Ovary (tissue), 9 donors: ENCODE results near the gene PET100. TPM values are rescaled to one million over a fixed set of nuclear protein-coding genes. Genes with fewer than 3 reads are reported as not detected.

ENCODE experiments used
- DNase-seq, 5 donors: peaks; one replicate each; pipeline ENCODE4 v3.0.0-alpha.2; 2019 to 2020
- H3K27ac ChIP-seq, 2 donors: fragments of 200-600 bp; one replicate each; pipeline versions ENCODE4 v1.5.1 to v1.8.0; 2019 to 2022
- H3K27me3 ChIP-seq: fragments of 200-600 bp; one replicate; pipeline ENCODE4 v1.8.0; 2022
- H3K36me3 ChIP-seq: fragments of 200-600 bp; sonication (generic); one replicate; pipeline ENCODE4 v1.5.1; 2019
- H3K4me1 ChIP-seq: one replicate; pipeline ENCODE4 v1.8.1; 2013; ENCODE audit warnings: mild to moderate bottlenecking, moderate library complexity; ENCODE audit not compliant: insufficient read depth
- H3K4me3 ChIP-seq: fragments of 200-600 bp; sonication (generic); one replicate; pipeline ENCODE4 v1.5.1; 2017
- H3K9me3 ChIP-seq, 2 donors: fragments of 200-600 bp in 1 of 2; sonication (generic) in 1 of 2; one replicate each; pipeline versions ENCODE4 v1.5.1 to v1.8.1; 2013 to 2019; ENCODE audit warnings: mild to moderate bottlenecking in 1 of 2, moderate library complexity in 1 of 2
- EP300 ChIP-seq: sonication (generic); formaldehyde crosslinking; IDR thresholded peaks from one replicate; pipeline ENCODE4 v1.6.1; 2017; ENCODE audit warnings: antibody characterized with exemption
- POLR2A ChIP-seq: fragments of 450-650 bp; IDR thresholded peaks from one replicate; pipeline ENCODE4 v1.6.1; 2017; ENCODE audit warnings: antibody characterized with exemption, mild to moderate bottlenecking, moderate library complexity
- WGBS, 3 donors: extraction: QIAGEN DNeasy Blood & Tissue Kit in 1 of 3; methylation state at CpG; one replicate each; pipeline versions ENCODE4 v1.1.5 to v1.1.7; 2013 to 2017; 5-methylcytosine and 5-hydroxymethylcytosine counted together
- intact Hi-C, 4 donors: fragments of 100-400 bp; cut with DNase I; formaldehyde crosslinking; loops; one replicate each; pipeline versions ENCODE4 v1.11.0 to v1.15.1; 2022 to 2023
- polyA plus RNA-seq, 2 donors: library from polyadenylated mRNA; stranded (reverse); fragments of 200-250 nt in 1 of 2; fragments of 350-450 nt in 1 of 2; fragmentation: Illumina TruSeq in 1 of 2; extraction: RNeasy Lipid Tissue Mini Kit (QIAGEN cat#74804) in 1 of 2; gene quantifications; one replicate each; pipeline ENCODE4 v1.2.3, GENCODE V29; 2013 to 2014
- total RNA-seq, 7 donors: library from RNA; depleted of rRNA in 2 of 7; stranded (reverse); fragments of >200 nt in 2 of 7; fragmentation: NEBNext Ultra II Directional in 3 of 7; extraction: Animal tissue kit (Norgen Biotek cat#: 25700) in 3 of 7; gene quantifications; one replicate each; pipeline versions ENCODE4 v1.1.0 to v1.2.4, GENCODE V29; 2016 to 2023
- TF ChIP-seq, protein P1 (sequence below), 3 donors: fragments of 450-650 bp in 2 of 3; fragments of 200-600 bp in 1 of 3; IDR thresholded peaks; one replicate each; pipeline versions ENCODE4 v1.5.1 to v1.8.0; 2016 to 2022; ENCODE audit warnings: antibody characterized with exemption in 3 of 3, mild to moderate bottlenecking in 1 of 3
- donor health status: DM: no; HTN: no; CAD: no; lungs with moderate emphysema.
- donor health status: DM: no; HTN: no; CAD: no.
- donor health status: Bipolar disorder and iron deficiency.
- donor health status: DM: yes; HTN: yes; CAD: no.
- donor health status: DM: no; HTN: no; CAD: no.
- donor health status: DM: yes; HTN: yes; CAD: no.

The PET100 gene
- total and polyA plus RNA-seq, 9 donors: 11.9 to 77.8 (median 53.7) TPM

DNA sequence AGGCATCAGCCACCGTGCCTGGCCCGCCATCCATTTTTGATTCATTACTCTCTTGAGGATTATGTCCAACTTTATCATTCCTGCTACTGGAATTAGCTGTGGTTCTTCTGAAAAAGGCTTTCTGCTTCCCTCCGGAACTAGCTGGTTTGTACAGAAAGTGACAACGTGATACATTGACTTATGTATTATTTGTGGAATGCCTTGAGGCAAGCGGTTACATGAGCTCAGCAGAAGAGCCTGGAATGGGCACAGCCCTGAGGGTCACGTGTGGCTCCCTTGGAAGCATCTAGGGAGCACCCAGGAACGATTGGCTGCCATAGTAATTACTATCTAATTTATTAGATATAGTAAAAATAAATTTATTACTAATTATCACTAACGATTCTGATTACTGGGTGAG, 24.8 kb downstream of the PET100 start:
- no peaks in the 10 kb centered on the region for H3K9me3 ChIP-seq
- 43 to 50% (median 45%) methylated on average over 8 of the region's 8 CpGs for WGBS, 3 donors
- no peaks in the 10 kb centered on the region for H3K4me1 ChIP-seq
- DNase-seq: no peak
- no peaks in the 10 kb centered on the region for H3K36me3 ChIP-seq
- no peaks in the 10 kb centered on the region for H3K27me3 ChIP-seq
- TF ChIP-seq, protein P1, sequence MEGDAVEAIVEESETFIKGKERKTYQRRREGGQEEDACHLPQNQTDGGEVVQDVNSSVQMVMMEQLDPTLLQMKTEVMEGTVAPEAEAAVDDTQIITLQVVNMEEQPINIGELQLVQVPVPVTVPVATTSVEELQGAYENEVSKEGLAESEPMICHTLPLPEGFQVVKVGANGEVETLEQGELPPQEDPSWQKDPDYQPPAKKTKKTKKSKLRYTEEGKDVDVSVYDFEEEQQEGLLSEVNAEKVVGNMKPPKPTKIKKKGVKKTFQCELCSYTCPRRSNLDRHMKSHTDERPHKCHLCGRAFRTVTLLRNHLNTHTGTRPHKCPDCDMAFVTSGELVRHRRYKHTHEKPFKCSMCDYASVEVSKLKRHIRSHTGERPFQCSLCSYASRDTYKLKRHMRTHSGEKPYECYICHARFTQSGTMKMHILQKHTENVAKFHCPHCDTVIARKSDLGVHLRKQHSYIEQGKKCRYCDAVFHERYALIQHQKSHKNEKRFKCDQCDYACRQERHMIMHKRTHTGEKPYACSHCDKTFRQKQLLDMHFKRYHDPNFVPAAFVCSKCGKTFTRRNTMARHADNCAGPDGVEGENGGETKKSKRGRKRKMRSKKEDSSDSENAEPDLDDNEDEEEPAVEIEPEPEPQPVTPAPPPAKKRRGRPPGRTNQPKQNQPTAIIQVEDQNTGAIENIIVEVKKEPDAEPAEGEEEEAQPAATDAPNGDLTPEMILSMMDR (IDR thresholded peaks at IDR 0.05): no peak
- TF ChIP-seq POLR2A (no peak), EP300 (no peak)
- intact Hi-C loops: loop anchor here in 1 of 4 donors (5.0 kb wide), 1 partner anchor 148 kb away; no protein-coding TSS in a partner anchor
- no peak overlapping the region for H3K4me3 ChIP-seq
- H3K27ac ChIP-seq: no peak overlapping the region

DNA sequence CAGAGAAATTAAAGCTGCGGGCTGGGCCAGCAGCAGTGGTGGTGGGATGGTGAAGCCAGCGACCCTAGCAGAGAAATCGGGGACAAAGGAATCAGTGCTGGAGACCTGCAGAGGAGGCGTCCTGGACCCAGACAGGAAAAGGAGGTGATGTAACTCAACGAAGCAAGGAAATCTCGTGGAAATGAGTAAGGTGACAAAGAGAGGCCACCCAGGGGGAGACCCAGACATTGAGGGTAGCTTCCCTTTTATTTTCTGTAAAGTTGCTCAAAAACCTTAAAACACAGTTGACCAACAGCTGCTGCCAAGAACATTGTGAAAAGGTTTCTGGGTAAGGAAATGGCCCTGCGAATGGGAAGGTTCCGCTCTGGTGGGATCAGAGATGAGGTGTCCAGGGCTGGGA, 26.0 kb downstream of the PET100 start:
- H3K4me1 ChIP-seq: no peaks in the 10 kb centered on the region
- H3K27ac ChIP-seq: no peak overlapping the region
- intact Hi-C loops: no loop called here
- no peak for TF ChIP-seq EP300
- TF ChIP-seq POLR2A: no peak
- TF ChIP-seq, protein P1 (IDR thresholded peaks at IDR 0.05): no peak
- no peaks in the 10 kb centered on the region for H3K27me3 ChIP-seq
- H3K4me3 ChIP-seq: no peak overlapping the region
- 73 to 76% (median 76%) methylated on average over 8 of the region's 8 CpGs for WGBS, 3 donors
- no peak for DNase-seq
- H3K36me3 ChIP-seq: no peaks in the 10 kb centered on the region
- H3K9me3 ChIP-seq: no peaks in the 10 kb centered on the region

DNA sequence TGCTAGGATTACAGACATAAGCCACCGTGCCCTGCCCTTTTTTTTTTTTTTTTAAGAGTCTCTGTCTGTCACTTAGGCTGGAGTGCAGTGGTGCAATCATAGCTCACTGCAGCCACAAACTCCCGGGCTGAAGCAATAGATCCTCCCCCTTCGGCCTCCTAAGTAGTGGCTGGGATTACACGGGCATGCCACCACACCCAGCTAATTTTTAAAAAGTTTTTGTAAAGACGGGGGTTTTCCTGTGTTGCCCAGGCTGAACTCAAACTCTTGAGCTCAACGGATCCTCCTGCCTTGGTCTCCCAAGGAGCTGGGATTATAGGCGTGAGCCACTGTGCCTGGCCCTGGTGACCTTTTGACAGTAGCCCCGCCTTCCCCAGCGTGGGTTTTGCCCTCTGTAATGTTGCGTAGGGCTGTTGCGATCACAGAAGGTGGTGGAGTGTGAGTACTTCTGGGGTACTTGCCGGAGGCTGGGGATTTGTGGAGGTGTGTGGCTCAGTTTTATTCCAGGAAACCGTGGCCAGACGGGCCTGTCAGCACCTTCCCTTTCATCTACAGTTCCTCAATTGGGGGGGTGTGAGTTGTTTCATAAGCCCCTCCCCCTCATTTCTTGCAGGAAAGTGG, 27.6 kb downstream of the PET100 start:
- Histone ChIP-seq H3K9me3 (no peaks in the 10 kb centered on the region), H3K4me3 (no peak overlapping the region), H3K36me3 (no peaks in the 10 kb centered on the region), H3K27me3 (no peaks in the 10 kb centered on the region), H3K4me1 (no peaks in the 10 kb centered on the region), H3K27ac (no peak overlapping the region)
- no peak for DNase-seq
- TF ChIP-seq, protein P1 (IDR thresholded peaks at IDR 0.05): no peak
- TF ChIP-seq POLR2A (no peak), EP300 (no peak)
- 50 to 56% (median 55%) methylated on average over 14 of the region's 14 CpGs for WGBS, 3 donors
- intact Hi-C loops: no loop called here

DNA sequence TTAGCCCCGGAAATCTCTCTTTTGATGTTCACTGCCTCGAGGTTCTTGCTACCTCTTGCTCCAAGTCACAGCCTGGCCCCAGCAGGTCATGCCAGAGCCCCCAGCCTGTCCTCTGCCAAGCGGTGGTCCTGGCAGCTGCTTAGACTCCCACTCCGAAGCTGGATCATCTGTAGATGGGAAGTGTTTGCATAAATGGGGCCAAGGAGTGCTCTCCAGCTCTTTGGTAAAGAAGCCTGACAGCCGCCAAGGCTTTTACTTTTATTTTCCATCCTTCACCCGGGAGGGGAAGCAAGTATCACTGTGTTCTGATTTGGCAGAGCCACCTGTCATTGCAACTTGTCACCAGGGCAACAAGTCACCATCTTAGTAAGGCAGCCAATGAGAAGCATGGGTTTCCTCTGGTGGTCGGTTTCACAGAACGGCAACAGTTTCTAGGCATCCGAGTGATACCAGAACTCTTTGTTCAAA, 28.7 kb downstream of the PET100 start:
- intact Hi-C loops: no loop called here
- H3K4me1 ChIP-seq: no peaks in the 10 kb centered on the region
- no peak overlapping the region for H3K4me3 ChIP-seq
- TF ChIP-seq POLR2A: no peak
- no peak for DNase-seq
- H3K27ac ChIP-seq: no peak overlapping the region
- WGBS, 3 donors: 15 to 31% (median 17%) methylated on average over 9 of the region's 9 CpGs
- no peaks in the 10 kb centered on the region for H3K27me3 ChIP-seq
- H3K9me3 ChIP-seq: no peaks in the 10 kb centered on the region
- no peaks in the 10 kb centered on the region for H3K36me3 ChIP-seq

DNA sequence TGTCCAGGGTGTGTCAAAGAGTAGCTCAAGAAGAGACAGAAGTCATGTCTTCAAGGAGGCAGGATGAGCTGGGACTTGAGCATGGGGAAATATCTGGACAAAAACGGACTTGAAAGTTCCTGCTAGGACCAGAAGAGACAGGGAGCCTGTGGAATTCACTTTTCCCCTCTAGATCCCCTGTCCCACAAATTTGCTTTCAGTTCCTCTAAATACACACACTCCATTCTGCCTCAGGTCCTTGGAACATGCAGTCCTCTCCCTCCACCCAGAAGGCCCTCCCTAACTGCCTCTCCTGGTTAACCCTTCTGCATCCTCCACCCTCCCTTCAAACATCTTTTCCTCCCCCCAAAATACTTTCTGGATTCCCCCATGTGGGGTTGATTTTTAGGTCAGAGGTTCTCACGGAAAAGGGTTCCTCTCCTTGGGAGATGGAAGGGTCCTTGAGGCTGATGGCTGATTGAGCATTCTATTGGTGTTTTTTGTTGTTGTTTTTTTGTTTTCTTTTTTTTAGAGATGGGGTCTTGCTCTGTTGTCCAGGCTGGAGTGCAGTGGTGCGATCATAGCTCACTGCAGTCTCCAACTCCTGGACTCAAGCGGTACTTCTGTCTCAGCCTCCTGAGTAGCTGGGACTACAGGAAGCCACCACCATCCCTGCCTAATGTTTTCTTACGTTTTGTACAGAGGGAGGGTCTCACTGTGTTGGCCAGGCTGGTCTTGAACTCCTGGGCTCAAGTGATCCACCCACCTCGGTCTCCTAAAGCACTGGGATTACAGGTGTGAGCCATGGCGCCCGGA, 32.3 kb downstream of the PET100 start:
- TF ChIP-seq, protein P1 (IDR thresholded peaks at IDR 0.05): no peak
- TF ChIP-seq EP300 (no peak), POLR2A (no peak)
- H3K4me3 ChIP-seq: no peak overlapping the region
- intact Hi-C loops: no loop called here
- H3K36me3 ChIP-seq: no peaks in the 10 kb centered on the region
- DNase-seq: no peak
- H3K9me3 ChIP-seq: no peaks in the 10 kb centered on the region
- no peaks in the 10 kb centered on the region for H3K27me3 ChIP-seq
- 71 to 76% (median 71%) methylated on average over 8 of the region's 8 CpGs for WGBS, 3 donors
- H3K27ac ChIP-seq: no peak overlapping the region
- H3K4me1 ChIP-seq: no peaks in the 10 kb centered on the region
